CD14-positive monocyte (primary cell): Measurements from ENCODE around the gene RARB. TPM values are rescaled to one million over a fixed set of nuclear protein-coding genes. Genes with fewer than 3 reads are reported as not detected.

ENCODE experiments used
- DNase-seq, 3 donors: peaks; one replicate each; pipeline ENCODE4 v3.0.0-alpha.2; 2011 to 2022
- H2AFZ ChIP-seq: 2 replicates; pipeline ENCODE4 v1.6.0; 2012; ENCODE audit warnings: mild to moderate bottlenecking, low read depth, low read length, inconsistent platforms; ENCODE audit not compliant: insufficient read depth, poor library complexity, severe bottlenecking
- H3K27ac ChIP-seq, 2 donors: 1 replicate in 1 of 2; 2 replicates in 1 of 2; pipeline ENCODE4 v1.5.1; 2012 to 2013; ENCODE audit warnings: low read length in 2 of 2, control low read depth in 1 of 2, inconsistent platforms in 1 of 2, low read depth in 1 of 2, mild to moderate bottlenecking in 1 of 2
- H3K27me3 ChIP-seq, 2 donors: one replicate each; pipeline versions ENCODE4 v1.6.0 to v1.6.1; 2011 to 2013; ENCODE audit warnings: low read length in 2 of 2; ENCODE audit not compliant: control insufficient read depth in 2 of 2, insufficient read depth in 2 of 2
- H3K36me3 ChIP-seq, 2 donors: replicated peaks in 1 of 2; 1 replicate in 1 of 2; 2 replicates in 1 of 2; pipeline versions ENCODE4 v1.5.1 to v1.6.1; 2012 to 2013; ENCODE audit warnings: low read length in 2 of 2, control low read depth in 1 of 2, inconsistent platforms in 1 of 2, mild to moderate bottlenecking in 1 of 2; ENCODE audit not compliant: insufficient read depth in 2 of 2, control insufficient read depth in 1 of 2
- H3K4me1 ChIP-seq, 2 donors: 1 replicate in 1 of 2; 2 replicates in 1 of 2; pipeline versions ENCODE4 v1.5.1 to v1.6.1; 2012 to 2013; ENCODE audit warnings: low read length in 2 of 2, control low read depth in 1 of 2, inconsistent platforms in 1 of 2, mild to moderate bottlenecking in 1 of 2, moderate library complexity in 1 of 2; ENCODE audit not compliant: insufficient read depth in 2 of 2, control insufficient read depth in 1 of 2
- H3K4me2 ChIP-seq: replicated peaks from 2 replicates; pipeline ENCODE3; 2012; ENCODE audit warnings: low read length, moderate library complexity, mild to moderate bottlenecking; ENCODE audit not compliant: poor library complexity, severe bottlenecking; ENCODE audit errors: extremely low read depth
- H3K4me3 ChIP-seq, 3 experiments: fragments of 200-600 bp in 1 of 3; sonication (generic) in 1 of 3; replicated peaks in 1 of 3; 1 replicate in 2 of 3; 2 replicates in 1 of 3; pipeline ENCODE4 v1.5.1; 2011 to 2013; ENCODE audit warnings: low read length in 3 of 3, mild to moderate bottlenecking in 3 of 3, control low read depth in 2 of 3, low read depth in 2 of 3, inconsistent platforms in 1 of 3, moderate library complexity in 1 of 3
- H3K79me2 ChIP-seq: 2 replicates; pipeline ENCODE4 v1.6.0; 2012; ENCODE audit warnings: mild to moderate bottlenecking, control low read depth, inconsistent platforms, low read length, moderate library complexity; ENCODE audit not compliant: insufficient read depth
- H3K9ac ChIP-seq: 2 replicates; pipeline ENCODE4 v1.6.0; 2017; ENCODE audit warnings: low read length, mild to moderate bottlenecking; ENCODE audit not compliant: insufficient read depth, poor library complexity, severe bottlenecking
- H3K9me3 ChIP-seq, 2 donors: replicated peaks in 1 of 2; 1 replicate in 1 of 2; 2 replicates in 1 of 2; pipeline versions ENCODE4 v1.5.1 to v1.6.1; 2012 to 2013; ENCODE audit warnings: low read length in 2 of 2, control low read depth in 1 of 2; ENCODE audit not compliant: control insufficient read depth in 1 of 2, insufficient read depth in 1 of 2
- H4K20me1 ChIP-seq: 2 replicates; pipeline ENCODE4 v1.6.0; 2012; ENCODE audit warnings: mild to moderate bottlenecking, low read length, control low read depth, moderate library complexity; ENCODE audit not compliant: insufficient read depth
- H3K27ac Mint-ChIP-seq, 7 donors: one replicate each; pipeline ENCODE4 v1.8.0; 2020; ENCODE audit warnings: mild to moderate bottlenecking in 7 of 7, mixed read lengths in 7 of 7, moderate library complexity in 6 of 7, inconsistent platforms in 2 of 7
- H3K27me3 Mint-ChIP-seq, 3 donors: one replicate each; pipeline ENCODE4 v1.8.0; 2021 to 2022; ENCODE audit warnings: low read depth in 3 of 3, mild to moderate bottlenecking in 3 of 3, mixed read lengths in 3 of 3, moderate library complexity in 3 of 3, inconsistent platforms in 1 of 3
- H3K36me3 Mint-ChIP-seq, 2 donors: one replicate each; pipeline ENCODE4 v1.8.0; 2020; ENCODE audit warnings: mixed read lengths in 2 of 2, inconsistent platforms in 1 of 2, mild to moderate bottlenecking in 1 of 2
- H3K4me1 Mint-ChIP-seq: one replicate; pipeline ENCODE4 v1.8.0; 2020; ENCODE audit warnings: mild to moderate bottlenecking, mixed read lengths
- H3K4me3 Mint-ChIP-seq, 2 donors: one replicate each; pipeline ENCODE4 v1.8.0; 2020; ENCODE audit warnings: mild to moderate bottlenecking in 2 of 2, mixed read lengths in 2 of 2, moderate library complexity in 1 of 2
- H3K9me3 Mint-ChIP-seq, 7 donors: one replicate each; pipeline ENCODE4 v1.8.0; 2020 to 2022; ENCODE audit warnings: mixed read lengths in 7 of 7, mild to moderate bottlenecking in 6 of 7, moderate library complexity in 6 of 7, inconsistent platforms in 2 of 7
- CTCF ChIP-seq: fragments of 200-600 bp; IDR thresholded peaks from one replicate; pipeline ENCODE4 v1.8.0; 2022; ENCODE audit warnings: antibody characterized with exemption, mild to moderate bottlenecking
- WGBS: methylation state at CpG from one replicate; pipeline ENCODE4 v1.1.5; 2013; ENCODE audit warnings: missing lambda C conversion rate; ENCODE audit not compliant: insufficient coverage; 5-methylcytosine and 5-hydroxymethylcytosine counted together
- intact Hi-C, 2 donors: fragments of 100-400 bp; cut with micrococcal nuclease; formaldehyde crosslinking; loops; one replicate each; pipeline versions ENCODE4 v1.15.0 to v1.15.1; 2023
- polyA plus RNA-seq, 3 donors: library from polyadenylated mRNA; depleted of rRNA in 1 of 3; unstranded in 2 of 3; stranded (reverse) in 1 of 3; fragments of 300-500 nt in 2 of 3; fragments of >200 nt in 1 of 3; fragmentation: Illumina TruSeq in 2 of 3; gene quantifications; 1 replicate in 2 of 3; 2 replicates in 1 of 3; pipeline ENCODE4 v1.2.3, GENCODE V29; 2012 to 2021

Gene RARB
- polyA plus RNA-seq, 3 donors: not detected

GRCh38 chr3:25563601-25564000 is 135.5 kb downstream of the RARB start:
- H3K27me3 ChIP-seq: no peaks in the 10 kb centered on the region
- Mint-ChIP-seq H3K36me3 (no peaks in the 10 kb centered on the region), H3K4me3 (no peak overlapping the region), H3K27ac (no peak overlapping the region), H3K9me3 (peaks cover 0 to 1% (median 0%) of the 10 kb centered on the region in 7 donors), H3K27me3 (peaks cover 0 to 1% (median 0%) of the 10 kb centered on the region in 3 donors), H3K4me1 (no peaks in the 10 kb centered on the region)
- no peaks in the 10 kb centered on the region for H4K20me1 ChIP-seq
- H3K27ac ChIP-seq: no peak overlapping the region
- no peaks in the 10 kb centered on the region for H3K9me3 ChIP-seq
- no peak for TF ChIP-seq CTCF
- intact Hi-C loops: no loop called here
- no peak for DNase-seq
- H3K36me3 ChIP-seq: no peaks in the 10 kb centered on the region
- no CpG with 5 or more reads among the region's 1 CpG for WGBS
- H3K79me2 ChIP-seq: no peaks in the 10 kb centered on the region
- H3K4me2 ChIP-seq: no peak overlapping the region
- H3K4me1 ChIP-seq: no peaks in the 10 kb centered on the region
- H3K9ac ChIP-seq: no peak overlapping the region
- H3K4me3 ChIP-seq: no peak overlapping the region
- no peak overlapping the region for H2AFZ ChIP-seq

- peaks cover 0 to 1% (median 0%) of the 10 kb centered on the region in 3 donors for H3K27me3 Mint-ChIP-seq
Observed at GRCh38 chr3:25564075-25564474, 136.0 kb downstream of the RARB start.

More at GRCh38 chr3:25564075-25564474, 136.0 kb downstream of the RARB start:
- intact Hi-C loops: no loop called here
- H3K27me3 ChIP-seq: no peaks in the 10 kb centered on the region
- WGBS: no CpG with 5 or more reads among the region's 4 CpGs
- no peak overlapping the region for H3K4me3 Mint-ChIP-seq
- H3K9me3 Mint-ChIP-seq: peaks cover 0 to 1% (median 0%) of the 10 kb centered on the region in 7 donors
- H2AFZ ChIP-seq: no peak overlapping the region
- DNase-seq: no peak
- no peaks in the 10 kb centered on the region for H3K36me3 ChIP-seq
- no peak overlapping the region for H3K9ac ChIP-seq
- no peaks in the 10 kb centered on the region for H3K4me1 ChIP-seq
- no peaks in the 10 kb centered on the region for H4K20me1 ChIP-seq
- no peaks in the 10 kb centered on the region for H3K79me2 ChIP-seq
- no peak for TF ChIP-seq CTCF
- no peak overlapping the region for H3K4me2 ChIP-seq
- no peaks in the 10 kb centered on the region for H3K9me3 ChIP-seq
- no peak overlapping the region for H3K4me3 ChIP-seq
- H3K36me3 Mint-ChIP-seq: no peaks in the 10 kb centered on the region
- H3K27ac ChIP-seq: no peak overlapping the region
- no peaks in the 10 kb centered on the region for H3K4me1 Mint-ChIP-seq
- no peak overlapping the region for H3K27ac Mint-ChIP-seq
